ENCODE data around the gene SPEF2. TPM values are rescaled to one million over a fixed set of nuclear protein-coding genes. Genes with fewer than 3 reads are reported as not detected.
"Not testable (repeated sequence)": the region's sequence is repeated elsewhere in the genome, so short reads cannot be mapped to it uniquely, and the experiment has no call there.

SPEF2 gene
- total RNA-seq, 1 donor from 2014 or later: 7.9 TPM

DNA sequence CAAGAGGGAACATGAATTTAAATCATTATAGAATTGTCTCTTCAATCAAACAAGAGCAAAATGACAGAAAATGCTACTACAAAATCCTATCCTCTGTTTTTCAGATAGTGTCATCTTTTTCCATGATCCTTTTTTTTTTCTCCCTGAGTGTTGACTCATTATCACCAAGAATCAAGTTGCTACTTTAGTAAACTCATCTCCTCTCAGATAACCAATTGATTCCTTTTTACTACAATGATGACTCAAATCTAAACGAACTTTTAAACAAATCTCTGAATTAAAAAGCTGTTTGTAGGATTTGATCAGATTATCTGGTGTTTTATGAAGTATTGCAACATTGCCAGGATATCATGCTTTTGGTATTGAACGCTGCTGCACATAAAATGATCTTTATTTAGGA lies 215.1 kb downstream of the SPEF2 start:
- no peak for DNase-seq (ENCODE audit: extremely low spot score, unreplicated experiment)
- Mint-ChIP-seq H3K9me3 (ENCODE audit: unreplicated experiment) (no peaks in the 10 kb centered on the region), H3K4me3 (ENCODE audit: unreplicated experiment) (no peak overlapping the region), H3K4me1 (ENCODE audit: unreplicated experiment) (no peaks in the 10 kb centered on the region), H3K36me3 (ENCODE audit: unreplicated experiment) (no peaks in the 10 kb centered on the region), H3K27ac (ENCODE audit: unreplicated experiment) (no peak overlapping the region), H3K27me3 (ENCODE audit: unreplicated experiment) (no peaks in the 10 kb centered on the region)
- TF ChIP-seq, protein P1, sequence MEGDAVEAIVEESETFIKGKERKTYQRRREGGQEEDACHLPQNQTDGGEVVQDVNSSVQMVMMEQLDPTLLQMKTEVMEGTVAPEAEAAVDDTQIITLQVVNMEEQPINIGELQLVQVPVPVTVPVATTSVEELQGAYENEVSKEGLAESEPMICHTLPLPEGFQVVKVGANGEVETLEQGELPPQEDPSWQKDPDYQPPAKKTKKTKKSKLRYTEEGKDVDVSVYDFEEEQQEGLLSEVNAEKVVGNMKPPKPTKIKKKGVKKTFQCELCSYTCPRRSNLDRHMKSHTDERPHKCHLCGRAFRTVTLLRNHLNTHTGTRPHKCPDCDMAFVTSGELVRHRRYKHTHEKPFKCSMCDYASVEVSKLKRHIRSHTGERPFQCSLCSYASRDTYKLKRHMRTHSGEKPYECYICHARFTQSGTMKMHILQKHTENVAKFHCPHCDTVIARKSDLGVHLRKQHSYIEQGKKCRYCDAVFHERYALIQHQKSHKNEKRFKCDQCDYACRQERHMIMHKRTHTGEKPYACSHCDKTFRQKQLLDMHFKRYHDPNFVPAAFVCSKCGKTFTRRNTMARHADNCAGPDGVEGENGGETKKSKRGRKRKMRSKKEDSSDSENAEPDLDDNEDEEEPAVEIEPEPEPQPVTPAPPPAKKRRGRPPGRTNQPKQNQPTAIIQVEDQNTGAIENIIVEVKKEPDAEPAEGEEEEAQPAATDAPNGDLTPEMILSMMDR (IDR thresholded peaks at IDR 0.05): no peak

DNA sequence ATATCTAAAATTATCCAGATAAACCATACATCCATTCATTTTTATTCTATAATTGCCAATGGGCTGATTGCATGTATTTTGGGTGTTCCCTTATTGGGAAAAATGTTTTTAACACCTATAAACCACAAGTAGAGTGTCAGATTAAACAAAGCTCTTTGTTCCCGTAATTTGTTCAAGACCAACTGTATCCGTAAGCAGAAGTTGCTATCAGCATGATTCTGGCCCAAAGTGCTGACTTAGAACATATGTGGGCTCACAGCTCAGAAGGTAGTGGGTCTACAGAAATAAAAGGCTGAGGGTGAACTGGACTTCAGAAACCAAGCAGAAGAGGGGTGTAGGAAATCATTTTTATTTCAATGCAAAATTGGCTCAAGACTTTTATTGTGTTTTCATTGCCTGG lies 215.6 kb downstream of the SPEF2 start:
- H3K4me1 Mint-ChIP-seq (ENCODE audit: unreplicated experiment): peaks cover 2% of the 10 kb centered on the region
- no peaks in the 10 kb centered on the region for H3K36me3 Mint-ChIP-seq (ENCODE audit: unreplicated experiment)
- no peaks in the 10 kb centered on the region for H3K9me3 Mint-ChIP-seq (ENCODE audit: unreplicated experiment)
- DNase-seq (ENCODE audit: extremely low spot score, unreplicated experiment): no peak
- H3K27ac Mint-ChIP-seq (ENCODE audit: unreplicated experiment): no peak overlapping the region
- no peak overlapping the region for H3K4me3 Mint-ChIP-seq (ENCODE audit: unreplicated experiment)
- H3K27me3 Mint-ChIP-seq (ENCODE audit: unreplicated experiment): no peaks in the 10 kb centered on the region
- TF ChIP-seq, protein P1 (IDR thresholded peaks at IDR 0.05): no peak

GRCh38 chr5:35835796-35836742 lies 218.4 kb downstream of the SPEF2 start:
- DNase-seq (ENCODE audit: extremely low spot score, unreplicated experiment): no peak
- H3K4me3 Mint-ChIP-seq (ENCODE audit: unreplicated experiment): no peak overlapping the region
- no peak overlapping the region for H3K27ac Mint-ChIP-seq (ENCODE audit: unreplicated experiment)
- H3K4me1 Mint-ChIP-seq (ENCODE audit: unreplicated experiment): peaks cover 7% of the 10 kb centered on the region
- no peaks in the 10 kb centered on the region for H3K9me3 Mint-ChIP-seq (ENCODE audit: unreplicated experiment)
- TF ChIP-seq, protein P1 (IDR thresholded peaks at IDR 0.05): no peak
- no peaks in the 10 kb centered on the region for H3K36me3 Mint-ChIP-seq (ENCODE audit: unreplicated experiment)
- H3K27me3 Mint-ChIP-seq (ENCODE audit: unreplicated experiment): no peaks in the 10 kb centered on the region

DNA sequence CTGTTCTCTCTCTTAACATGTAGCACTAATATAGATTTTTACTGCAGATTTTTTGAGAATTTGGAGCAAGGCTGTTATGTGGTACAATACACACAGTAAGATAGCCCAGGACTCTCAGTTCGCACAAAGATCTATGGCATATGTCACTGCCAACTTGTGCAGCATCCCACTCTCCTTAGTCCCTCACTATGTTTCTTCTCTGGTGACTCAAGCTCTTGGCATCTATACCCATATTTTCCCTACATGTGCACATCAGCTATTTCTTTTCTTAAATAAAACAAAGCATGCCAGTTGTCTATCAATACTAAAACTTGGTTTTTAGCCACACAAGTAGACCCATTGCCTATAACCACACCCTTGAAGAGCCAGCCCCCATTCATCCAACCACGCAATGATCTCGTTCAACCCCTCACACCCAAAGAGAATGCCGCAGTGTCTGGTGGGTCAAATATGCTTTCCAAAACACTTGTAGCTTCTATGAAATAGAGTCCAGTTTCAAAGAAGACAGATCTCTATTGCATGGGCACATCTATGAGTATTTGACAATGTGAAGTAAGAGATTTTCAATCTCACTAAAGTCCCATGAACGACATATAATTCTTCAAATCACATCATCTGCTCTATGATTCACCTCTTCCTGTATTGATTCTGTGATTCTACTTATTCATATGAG lies 220.8 kb downstream of the SPEF2 start:
- peaks cover 7% of the 10 kb centered on the region for H3K4me1 Mint-ChIP-seq (ENCODE audit: unreplicated experiment)
- no peaks in the 10 kb centered on the region for H3K36me3 Mint-ChIP-seq (ENCODE audit: unreplicated experiment)
- peaks cover 5% of the 10 kb centered on the region for H3K9me3 Mint-ChIP-seq (ENCODE audit: unreplicated experiment)
- H3K27me3 Mint-ChIP-seq (ENCODE audit: unreplicated experiment): no peaks in the 10 kb centered on the region
- TF ChIP-seq, protein P1 (IDR thresholded peaks at IDR 0.05): no peak
- no peak for DNase-seq (ENCODE audit: extremely low spot score, unreplicated experiment)
- H3K27ac Mint-ChIP-seq (ENCODE audit: unreplicated experiment): no peak overlapping the region
- no peak overlapping the region for H3K4me3 Mint-ChIP-seq (ENCODE audit: unreplicated experiment)

DNA sequence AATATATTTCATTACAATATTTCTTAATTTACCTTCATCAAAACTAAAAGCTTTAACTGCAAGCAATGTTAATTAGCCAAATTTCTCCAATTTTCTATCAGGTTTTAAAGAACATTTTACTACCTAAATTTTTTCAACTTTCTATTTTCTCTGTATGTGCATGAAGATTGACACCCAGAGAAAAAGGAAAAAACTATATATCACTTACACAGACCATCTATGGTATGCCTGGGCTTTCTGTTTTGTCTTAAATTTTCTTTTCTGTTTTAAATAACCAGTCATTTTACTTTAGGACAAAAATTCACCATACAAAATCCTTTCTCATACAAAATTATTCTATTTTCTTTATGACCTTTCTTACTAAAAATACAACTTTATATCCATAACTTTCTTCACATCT lies 225.2 kb downstream of the SPEF2 start:
- peaks cover 3% of the 10 kb centered on the region for H3K36me3 Mint-ChIP-seq (ENCODE audit: unreplicated experiment)
- no peak overlapping the region for H3K4me3 Mint-ChIP-seq (ENCODE audit: unreplicated experiment)
- H3K9me3 Mint-ChIP-seq (ENCODE audit: unreplicated experiment): peaks cover 16% of the 10 kb centered on the region
- no peak for DNase-seq (ENCODE audit: extremely low spot score, unreplicated experiment)
- TF ChIP-seq, protein P1 (IDR thresholded peaks at IDR 0.05): no peak
- H3K4me1 Mint-ChIP-seq (ENCODE audit: unreplicated experiment): peaks cover 9% of the 10 kb centered on the region
- no peaks in the 10 kb centered on the region for H3K27me3 Mint-ChIP-seq (ENCODE audit: unreplicated experiment)
- no peak overlapping the region for H3K27ac Mint-ChIP-seq (ENCODE audit: unreplicated experiment)

DNA sequence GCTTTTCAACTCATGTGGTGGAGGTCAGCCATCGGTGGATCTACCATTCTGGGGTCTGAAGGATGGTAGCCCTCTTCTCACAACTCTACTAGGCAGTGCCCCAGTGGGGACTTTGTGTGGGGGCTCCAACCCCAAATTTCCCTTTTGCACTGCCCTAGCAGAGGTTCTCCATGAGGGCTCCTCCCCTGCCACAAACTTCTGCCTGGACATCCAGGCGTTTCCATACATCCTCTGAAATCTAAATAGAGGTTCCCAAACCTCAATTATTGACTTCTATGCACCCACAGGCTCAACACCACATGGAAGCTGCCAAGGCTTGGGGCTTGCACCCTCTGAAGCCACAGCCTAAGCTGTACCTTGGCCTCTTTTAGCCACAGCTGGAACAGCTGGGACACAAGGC lies 227.8 kb downstream of the SPEF2 start:
- not testable (repeated sequence) for DNase-seq (ENCODE audit: extremely low spot score, unreplicated experiment); H3K27me3 Mint-ChIP-seq (ENCODE audit: unreplicated experiment); H3K36me3 Mint-ChIP-seq (ENCODE audit: unreplicated experiment); H3K4me1 Mint-ChIP-seq (ENCODE audit: unreplicated experiment); H3K4me3 Mint-ChIP-seq (ENCODE audit: unreplicated experiment); H3K27ac Mint-ChIP-seq (ENCODE audit: unreplicated experiment)
- H3K9me3 Mint-ChIP-seq (ENCODE audit: unreplicated experiment): peaks cover 16% of the 10 kb centered on the region
